WTC11 (cell line): ENCODE measurements around the gene SHOC2.

Experiments used
- ATF1 ChIP-seq: sonication (generic); formaldehyde crosslinking; IDR thresholded peaks from 2 replicates; pipeline ENCODE4 v1.8.1; 2023; ENCODE audit warnings: mild to moderate bottlenecking, moderate library complexity, missing genetic modification reagents
- ESRRA ChIP-seq: sonication (generic); formaldehyde crosslinking; IDR thresholded peaks from 2 replicates; pipeline ENCODE4 v1.8.1; 2022; ENCODE audit warnings: mild to moderate bottlenecking, missing genetic modification reagents, borderline replicate concordance
- GRHL2 ChIP-seq: fragments of 250-450 bp; sonication (Bioruptor Pico); IDR thresholded peaks from 2 replicates; pipeline ENCODE4 v1.8.0; 2022; ENCODE audit warnings: mild to moderate bottlenecking, moderate library complexity; ENCODE audit not compliant: insufficient replicate concordance, severe bottlenecking
- NFYB ChIP-seq: sonication (generic); formaldehyde crosslinking; conservative IDR thresholded peaks from 2 replicates; pipeline ENCODE4 v1.8.0; 2022; ENCODE audit warnings: low read depth, missing genetic modification reagents
- NR3C1 ChIP-seq: sonication (generic); formaldehyde crosslinking; conservative IDR thresholded peaks from 2 replicates; pipeline ENCODE4 v1.8.1; 2023; ENCODE audit warnings: low read depth, mild to moderate bottlenecking, missing genetic modification reagents
- SOX15 ChIP-seq: fragments of 250-450 bp; sonication (Bioruptor Pico); IDR thresholded peaks from 2 replicates; pipeline ENCODE4 v1.9.0; 2021; ENCODE audit warnings: mild to moderate bottlenecking
- ZNF138 ChIP-seq: sonication (generic); formaldehyde crosslinking; conservative IDR thresholded peaks from 2 replicates; pipeline ENCODE4 v1.8.1; 2022; ENCODE audit warnings: mild to moderate bottlenecking, moderate library complexity, missing genetic modification reagents
- TF ChIP-seq, protein P1 (sequence below): fragments of 200-600 bp; IDR thresholded peaks from 2 replicates; pipeline ENCODE4 v1.8.0; 2022; ENCODE audit warnings: antibody characterized with exemption
- TF ChIP-seq, protein P2 (sequence below): sonication (generic); formaldehyde crosslinking; IDR thresholded peaks from 2 replicates; pipeline ENCODE4 v1.8.1; 2023; ENCODE audit warnings: mild to moderate bottlenecking, missing genetic modification reagents
- TF ChIP-seq, protein P3 (sequence below): sonication (generic); formaldehyde crosslinking; IDR thresholded peaks from 2 replicates; pipeline ENCODE4 v1.8.1; 2023; ENCODE audit warnings: mild to moderate bottlenecking, missing genetic modification reagents, moderate library complexity
- TF ChIP-seq, protein P4 (sequence below): sonication (generic); formaldehyde crosslinking; IDR thresholded peaks from 2 replicates; pipeline ENCODE4 v1.8.0; 2023; ENCODE audit warnings: missing genetic modification reagents, mild to moderate bottlenecking, borderline replicate concordance
- TF ChIP-seq, protein P5 (sequence below): sonication (generic); formaldehyde crosslinking; IDR thresholded peaks from 2 replicates; pipeline ENCODE4 v1.8.1; 2022; ENCODE audit warnings: low read depth, mild to moderate bottlenecking, moderate library complexity, missing genetic modification reagents, borderline replicate concordance

DNA sequence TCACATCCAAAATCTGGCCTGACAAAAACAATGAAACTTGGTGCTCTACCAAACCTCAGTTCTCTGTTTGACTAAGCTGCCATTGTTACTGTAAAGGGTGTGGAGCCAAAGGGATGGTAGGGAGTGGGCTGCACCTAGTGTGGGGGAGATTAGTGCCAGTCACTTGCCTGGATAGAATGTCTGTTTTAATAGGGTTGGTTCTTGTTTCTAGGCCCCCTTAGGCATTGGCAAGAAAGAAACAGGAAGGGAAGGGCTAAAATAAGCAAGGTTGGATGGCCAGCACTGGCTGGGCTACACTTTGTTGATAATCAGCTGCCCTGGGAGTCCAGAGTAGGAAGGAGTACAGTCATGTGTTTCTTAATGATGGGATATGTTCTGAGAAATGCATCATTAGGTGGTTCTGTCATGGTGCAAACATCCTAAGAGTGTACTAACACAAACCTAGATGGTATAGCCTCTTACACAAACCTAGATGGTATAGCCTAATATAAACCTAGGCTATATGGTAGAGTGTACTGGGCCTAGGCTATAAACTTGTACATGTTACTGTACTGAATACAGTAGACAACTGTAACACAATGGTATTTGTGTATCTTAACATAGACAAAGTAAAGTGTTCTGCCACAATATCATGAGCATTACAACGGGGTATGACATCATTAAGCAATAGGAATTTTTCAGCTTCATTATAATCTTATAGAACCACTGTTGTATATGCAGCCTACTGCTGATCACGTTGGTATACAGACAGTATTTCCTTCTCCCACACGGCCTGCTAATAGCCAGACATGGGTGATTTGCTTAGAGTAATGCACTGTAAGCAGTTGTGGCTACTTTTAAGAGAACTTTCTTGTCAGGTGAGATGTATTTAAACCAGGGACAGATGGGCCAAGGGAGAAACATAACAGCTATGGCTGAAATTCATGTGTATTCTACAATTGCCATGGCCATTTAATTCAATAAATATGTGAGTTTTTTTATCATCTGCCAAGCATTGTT, 15.8 kb upstream of the SHOC2 start:
- TF ChIP-seq, protein P1, sequence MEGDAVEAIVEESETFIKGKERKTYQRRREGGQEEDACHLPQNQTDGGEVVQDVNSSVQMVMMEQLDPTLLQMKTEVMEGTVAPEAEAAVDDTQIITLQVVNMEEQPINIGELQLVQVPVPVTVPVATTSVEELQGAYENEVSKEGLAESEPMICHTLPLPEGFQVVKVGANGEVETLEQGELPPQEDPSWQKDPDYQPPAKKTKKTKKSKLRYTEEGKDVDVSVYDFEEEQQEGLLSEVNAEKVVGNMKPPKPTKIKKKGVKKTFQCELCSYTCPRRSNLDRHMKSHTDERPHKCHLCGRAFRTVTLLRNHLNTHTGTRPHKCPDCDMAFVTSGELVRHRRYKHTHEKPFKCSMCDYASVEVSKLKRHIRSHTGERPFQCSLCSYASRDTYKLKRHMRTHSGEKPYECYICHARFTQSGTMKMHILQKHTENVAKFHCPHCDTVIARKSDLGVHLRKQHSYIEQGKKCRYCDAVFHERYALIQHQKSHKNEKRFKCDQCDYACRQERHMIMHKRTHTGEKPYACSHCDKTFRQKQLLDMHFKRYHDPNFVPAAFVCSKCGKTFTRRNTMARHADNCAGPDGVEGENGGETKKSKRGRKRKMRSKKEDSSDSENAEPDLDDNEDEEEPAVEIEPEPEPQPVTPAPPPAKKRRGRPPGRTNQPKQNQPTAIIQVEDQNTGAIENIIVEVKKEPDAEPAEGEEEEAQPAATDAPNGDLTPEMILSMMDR, result no peak
- TF ChIP-seq ZNF138 (no peak), ATF1 (CRISPR knock-in tag) (no peak), NR3C1 (CRISPR knock-in tag) (no peak), NFYB (CRISPR knock-in tag) (no peak), ESRRA (CRISPR knock-in tag) (no peak), GRHL2 (CRISPR knock-in tag) (no peak), SOX15 (CRISPR knock-in tag) (no peak)
- TF ChIP-seq, protein P2, sequence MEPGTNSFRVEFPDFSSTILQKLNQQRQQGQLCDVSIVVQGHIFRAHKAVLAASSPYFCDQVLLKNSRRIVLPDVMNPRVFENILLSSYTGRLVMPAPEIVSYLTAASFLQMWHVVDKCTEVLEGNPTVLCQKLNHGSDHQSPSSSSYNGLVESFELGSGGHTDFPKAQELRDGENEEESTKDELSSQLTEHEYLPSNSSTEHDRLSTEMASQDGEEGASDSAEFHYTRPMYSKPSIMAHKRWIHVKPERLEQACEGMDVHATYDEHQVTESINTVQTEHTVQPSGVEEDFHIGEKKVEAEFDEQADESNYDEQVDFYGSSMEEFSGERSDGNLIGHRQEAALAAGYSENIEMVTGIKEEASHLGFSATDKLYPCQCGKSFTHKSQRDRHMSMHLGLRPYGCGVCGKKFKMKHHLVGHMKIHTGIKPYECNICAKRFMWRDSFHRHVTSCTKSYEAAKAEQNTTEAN (CRISPR knock-in tag), result no peak
- TF ChIP-seq, protein P3, sequence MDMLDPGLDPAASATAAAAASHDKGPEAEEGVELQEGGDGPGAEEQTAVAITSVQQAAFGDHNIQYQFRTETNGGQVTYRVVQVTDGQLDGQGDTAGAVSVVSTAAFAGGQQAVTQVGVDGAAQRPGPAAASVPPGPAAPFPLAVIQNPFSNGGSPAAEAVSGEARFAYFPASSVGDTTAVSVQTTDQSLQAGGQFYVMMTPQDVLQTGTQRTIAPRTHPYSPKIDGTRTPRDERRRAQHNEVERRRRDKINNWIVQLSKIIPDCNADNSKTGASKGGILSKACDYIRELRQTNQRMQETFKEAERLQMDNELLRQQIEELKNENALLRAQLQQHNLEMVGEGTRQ (CRISPR knock-in tag), result no peak
- TF ChIP-seq, protein P4, sequence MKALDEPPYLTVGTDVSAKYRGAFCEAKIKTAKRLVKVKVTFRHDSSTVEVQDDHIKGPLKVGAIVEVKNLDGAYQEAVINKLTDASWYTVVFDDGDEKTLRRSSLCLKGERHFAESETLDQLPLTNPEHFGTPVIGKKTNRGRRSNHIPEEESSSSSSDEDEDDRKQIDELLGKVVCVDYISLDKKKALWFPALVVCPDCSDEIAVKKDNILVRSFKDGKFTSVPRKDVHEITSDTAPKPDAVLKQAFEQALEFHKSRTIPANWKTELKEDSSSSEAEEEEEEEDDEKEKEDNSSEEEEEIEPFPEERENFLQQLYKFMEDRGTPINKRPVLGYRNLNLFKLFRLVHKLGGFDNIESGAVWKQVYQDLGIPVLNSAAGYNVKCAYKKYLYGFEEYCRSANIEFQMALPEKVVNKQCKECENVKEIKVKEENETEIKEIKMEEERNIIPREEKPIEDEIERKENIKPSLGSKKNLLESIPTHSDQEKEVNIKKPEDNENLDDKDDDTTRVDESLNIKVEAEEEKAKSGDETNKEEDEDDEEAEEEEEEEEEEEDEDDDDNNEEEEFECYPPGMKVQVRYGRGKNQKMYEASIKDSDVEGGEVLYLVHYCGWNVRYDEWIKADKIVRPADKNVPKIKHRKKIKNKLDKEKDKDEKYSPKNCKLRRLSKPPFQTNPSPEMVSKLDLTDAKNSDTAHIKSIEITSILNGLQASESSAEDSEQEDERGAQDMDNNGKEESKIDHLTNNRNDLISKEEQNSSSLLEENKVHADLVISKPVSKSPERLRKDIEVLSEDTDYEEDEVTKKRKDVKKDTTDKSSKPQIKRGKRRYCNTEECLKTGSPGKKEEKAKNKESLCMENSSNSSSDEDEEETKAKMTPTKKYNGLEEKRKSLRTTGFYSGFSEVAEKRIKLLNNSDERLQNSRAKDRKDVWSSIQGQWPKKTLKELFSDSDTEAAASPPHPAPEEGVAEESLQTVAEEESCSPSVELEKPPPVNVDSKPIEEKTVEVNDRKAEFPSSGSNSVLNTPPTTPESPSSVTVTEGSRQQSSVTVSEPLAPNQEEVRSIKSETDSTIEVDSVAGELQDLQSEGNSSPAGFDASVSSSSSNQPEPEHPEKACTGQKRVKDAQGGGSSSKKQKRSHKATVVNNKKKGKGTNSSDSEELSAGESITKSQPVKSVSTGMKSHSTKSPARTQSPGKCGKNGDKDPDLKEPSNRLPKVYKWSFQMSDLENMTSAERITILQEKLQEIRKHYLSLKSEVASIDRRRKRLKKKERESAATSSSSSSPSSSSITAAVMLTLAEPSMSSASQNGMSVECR (CRISPR knock-in tag), result no peak
- TF ChIP-seq, protein P5, sequence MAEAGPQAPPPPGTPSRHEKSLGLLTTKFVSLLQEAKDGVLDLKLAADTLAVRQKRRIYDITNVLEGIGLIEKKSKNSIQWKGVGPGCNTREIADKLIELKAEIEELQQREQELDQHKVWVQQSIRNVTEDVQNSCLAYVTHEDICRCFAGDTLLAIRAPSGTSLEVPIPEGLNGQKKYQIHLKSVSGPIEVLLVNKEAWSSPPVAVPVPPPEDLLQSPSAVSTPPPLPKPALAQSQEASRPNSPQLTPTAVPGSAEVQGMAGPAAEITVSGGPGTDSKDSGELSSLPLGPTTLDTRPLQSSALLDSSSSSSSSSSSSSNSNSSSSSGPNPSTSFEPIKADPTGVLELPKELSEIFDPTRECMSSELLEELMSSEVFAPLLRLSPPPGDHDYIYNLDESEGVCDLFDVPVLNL (CRISPR knock-in tag), result no peak
